GM12878 (cell line): Measurements from ENCODE around the gene ZNF532. TPM values are rescaled to one million over a fixed set of nuclear protein-coding genes. Genes with fewer than 3 reads are reported as not detected.

ENCODE experiments used
- ATAC-seq: fragments of 200-7000 bp; cut with Tn5 transposase; 3 replicates; pipeline ENCODE4 v1.9.1; 2020; ENCODE audit warnings: mild to moderate bottlenecking, moderate library complexity
- BruUV-seq: library from RNA; stranded (reverse); fragments of 400-500 nt; replicated peaks from 2 replicates; lab custom pipeline; 2021; lab: Mats Ljungman, UMichigan
- CTCF ChIA-PET: fragments of 300-600 bp; sonication (Branson Sonifier 250); formaldehyde crosslinking; extraction: SDS; loops from one replicate; lab custom pipeline; 2021; ENCODE audit warnings: inconsistent platforms; lab: Yijun Ruan, JAX
- POLR2A ChIA-PET: fragments of 350-600 bp; formaldehyde crosslinking; extraction: SDS; loops from one replicate; lab custom pipeline; 2021; ENCODE audit warnings: inconsistent platforms; lab: Charles Lee
- RAD21 ChIA-PET: fragments of 300-600 bp; sonication (Branson Sonifier 250); formaldehyde crosslinking; loops from one replicate; lab custom pipeline; 2023; ENCODE audit warnings: antibody characterized with exemption; ENCODE audit not compliant: unreplicated experiment; lab: Charles Lee
- SMC1A ChIA-PET: fragments of 300-600 bp; sonication (Branson Sonifier 250); formaldehyde crosslinking; loops from one replicate; lab custom pipeline; 2023; ENCODE audit not compliant: unreplicated experiment, uncharacterized antibody; lab: Charles Lee
- DNase-seq: peaks from one replicate; pipeline ENCODE4 v3.0.0-alpha.2; 2011; ENCODE audit warnings: low read depth, low spot score
- FAIRE-seq: peaks from 3 replicates; lab custom pipeline; 2011; peaks lifted over from hg19 to GRCh38; lab: Jason Lieb, UNC
- H2AFZ ChIP-seq: 2 replicates; pipeline ENCODE4 v1.6.0; 2011; ENCODE audit warnings: low read depth, low read length, control low read depth; ENCODE audit not compliant: control insufficient read depth
- H3K27ac ChIP-seq: 2 replicates; pipeline ENCODE4 v1.5.1; 2011; ENCODE audit warnings: control low read depth; ENCODE audit not compliant: control insufficient read depth, insufficient read depth
- H3K27me3 ChIP-seq, 2 experiments: replicated peaks in 1 of 2; 2 replicates each; pipeline versions ENCODE4 v1.6.0 to v1.6.1; 2011; ENCODE audit warnings: low read length in 1 of 2; ENCODE audit not compliant: control insufficient read depth in 2 of 2, insufficient read depth in 2 of 2
- H3K36me3 ChIP-seq, 2 experiments: 2 replicates each; pipeline ENCODE4 v1.5.1; 2011; ENCODE audit warnings: low read length in 1 of 2; ENCODE audit not compliant: control insufficient read depth in 2 of 2, insufficient read depth in 2 of 2
- H3K4me1 ChIP-seq: 2 replicates; pipeline ENCODE4 v1.6.1; 2011; ENCODE audit warnings: mild to moderate bottlenecking, low read length, moderate library complexity, mixed read lengths; ENCODE audit not compliant: control insufficient read depth, insufficient read depth
- H3K4me2 ChIP-seq: 2 replicates; pipeline ENCODE4 v1.6.0; 2011; ENCODE audit warnings: control low read depth; ENCODE audit not compliant: control insufficient read depth, insufficient read depth
- H3K4me3 ChIP-seq: fragments of 200-600 bp; sonication (generic); 2 replicates; pipeline ENCODE4 v1.5.1; 2016
- H3K79me2 ChIP-seq: 2 replicates; pipeline ENCODE4 v1.6.0; 2011; ENCODE audit warnings: low read length; ENCODE audit not compliant: control insufficient read depth, insufficient read depth
- H3K9ac ChIP-seq: 2 replicates; pipeline ENCODE4 v1.8.0; 2011; ENCODE audit warnings: low read length, control low read depth, mixed read lengths; ENCODE audit not compliant: control insufficient read depth, insufficient read depth
- H3K9me3 ChIP-seq: replicated peaks from 3 replicates; pipeline ENCODE4 v1.5.1; 2011; ENCODE audit warnings: mild to moderate bottlenecking, low read length; ENCODE audit not compliant: control insufficient read depth, insufficient read depth
- H4K20me1 ChIP-seq: 2 replicates; pipeline ENCODE4 v1.6.0; 2011; ENCODE audit not compliant: control insufficient read depth, insufficient read depth
- CBFB ChIP-seq: IDR thresholded peaks from 2 replicates; pipeline ENCODE4 v1.6.1; 2016; ENCODE audit warnings: antibody characterized with exemption, low read depth
- CBX5 ChIP-seq: sonication (generic); IDR thresholded peaks from 2 replicates; pipeline ENCODE4 v1.6.1; 2016; ENCODE audit warnings: low read depth, moderate library complexity, mild to moderate bottlenecking, inconsistent platforms
- EGR1 ChIP-seq, 2 experiments: IDR thresholded peaks; 1 replicate in 1 of 2; 2 replicates in 1 of 2; pipeline ENCODE4 v1.6.1; 2011 to 2012; ENCODE audit warnings: low read depth in 2 of 2, low read length in 2 of 2, borderline replicate concordance in 1 of 2, mild to moderate bottlenecking in 1 of 2, moderate library complexity in 1 of 2
- EP300 ChIP-seq, 2 experiments: fragments of 150-350 bp in 1 of 2; IDR thresholded peaks; 2 replicates each; pipeline ENCODE4 v1.6.1; 2011 to 2012; ENCODE audit warnings: low read depth in 2 of 2, low read length in 2 of 2, borderline replicate concordance in 1 of 2, improper control_type of control experiment in 1 of 2, inconsistent platforms in 1 of 2; ENCODE audit not compliant: control insufficient read depth in 1 of 2
- ETV6 ChIP-seq, 2 experiments: fragments of 450-650 bp in 1 of 2; IDR thresholded peaks in 1 of 2; conservative IDR thresholded peaks in 1 of 2; 2 replicates each; pipeline ENCODE4 v1.6.1; 2014; ENCODE audit warnings: antibody characterized with exemption in 1 of 2, borderline replicate concordance in 1 of 2, low read depth in 1 of 2, mild to moderate bottlenecking in 1 of 2, moderate library complexity in 1 of 2
- HCFC1 ChIP-seq: fragments of 150-350 bp; IDR thresholded peaks from 2 replicates; pipeline ENCODE4 v1.6.1; 2014; ENCODE audit warnings: low read length
- IKZF1 ChIP-seq: fragments of 450-650 bp; conservative IDR thresholded peaks from 2 replicates; pipeline ENCODE4 v1.6.1; 2017; ENCODE audit warnings: antibody characterized with exemption, mild to moderate bottlenecking
- IKZF2 ChIP-seq, 2 experiments: fragments of 450-650 bp; IDR thresholded peaks; 2 replicates each; pipeline ENCODE4 v1.6.1; 2017; ENCODE audit warnings: mild to moderate bottlenecking in 2 of 2, moderate library complexity in 2 of 2
- KDM1A ChIP-seq: fragments of 200-600 bp; sonication (generic); IDR thresholded peaks from 2 replicates; pipeline ENCODE4 v1.6.1; 2016; ENCODE audit warnings: borderline replicate concordance
- MAX ChIP-seq: IDR thresholded peaks from 2 replicates; pipeline ENCODE4 v1.6.1; 2012; ENCODE audit warnings: low read depth, low read length, improper control_type of control experiment
- MXI1 ChIP-seq: fragments of 150-350 bp; IDR thresholded peaks from 2 replicates; pipeline ENCODE4 v1.6.1; 2011; ENCODE audit warnings: low read depth, mild to moderate bottlenecking, inconsistent platforms, low read length, improper control_type of control experiment
- MYB ChIP-seq: fragments of 150-350 bp; IDR thresholded peaks from 2 replicates; pipeline ENCODE4 v1.6.1; 2014; ENCODE audit warnings: mild to moderate bottlenecking, low read depth, low read length, borderline replicate concordance
- NFIC ChIP-seq: IDR thresholded peaks from 2 replicates; pipeline ENCODE4 v1.6.1; 2012; ENCODE audit warnings: low read depth, mild to moderate bottlenecking, inconsistent platforms, low read length, moderate library complexity
- NR2F1 ChIP-seq: fragments of 450-650 bp; conservative IDR thresholded peaks from 2 replicates; pipeline ENCODE4 v1.6.1; 2017; ENCODE audit warnings: mild to moderate bottlenecking
- PAX5 ChIP-seq: IDR thresholded peaks from 2 replicates; pipeline ENCODE4 v1.6.1; 2011; ENCODE audit warnings: low read depth, low read length, borderline replicate concordance
- RELB ChIP-seq: fragments of 450-650 bp; IDR thresholded peaks from 2 replicates; pipeline ENCODE4 v1.6.1; 2017; ENCODE audit warnings: low read depth, mild to moderate bottlenecking, moderate library complexity
- SPI1 ChIP-seq: IDR thresholded peaks from 2 replicates; pipeline ENCODE4 v1.6.1; 2011; ENCODE audit warnings: low read depth, mild to moderate bottlenecking, low read length, moderate library complexity, borderline replicate concordance; ENCODE audit not compliant: insufficient read depth
- SREBF1 ChIP-seq: IDR thresholded peaks from 2 replicates; pipeline ENCODE4 v1.6.1; 2012; ENCODE audit warnings: mild to moderate bottlenecking, low read length
- TCF12 ChIP-seq: IDR thresholded peaks from 2 replicates; pipeline ENCODE4 v1.6.1; 2011; ENCODE audit warnings: low read depth, mild to moderate bottlenecking, low read length
- ZNF24 ChIP-seq: fragments of 450-650 bp; IDR thresholded peaks from 2 replicates; pipeline ENCODE4 v1.6.1; 2017; ENCODE audit warnings: antibody characterized with exemption, mild to moderate bottlenecking
- WGBS: methylation state at CpG from one replicate; pipeline ENCODE4 v1.1.6; 2016; ENCODE audit warnings: low lambda C conversion rate; ENCODE audit not compliant: insufficient replicate concordance, insufficient coverage; ENCODE audit errors: missing lambda C conversion rate; 5-methylcytosine and 5-hydroxymethylcytosine counted together
- in situ Hi-C: fragments of 300-500 bp; cut with MboI; formaldehyde crosslinking; loops from 9 replicates; pipeline ENCODE4 v1.14.3; 2018; ENCODE audit warnings: mixed read lengths
- intact Hi-C: fragments of 100-400 bp; cut with micrococcal nuclease; formaldehyde crosslinking; loops from one replicate; pipeline ENCODE4 v1.14.2; 2022; ENCODE audit not compliant: unreplicated experiment
- polyA plus RNA-seq, 11 experiments: library from polyadenylated mRNA; depleted of rRNA in 4 of 11; unstranded in 6 of 11; stranded (reverse) in 5 of 11; fragments of >200 nt; fragmentation: Nextera tagmentation in 4 of 11; fragmentation: Illumina TruSeq in 1 of 11; extraction: Ambion mirVana in 4 of 11; extraction: Trizol in 1 of 11; gene quantifications; 1 replicate in 1 of 11; 2 replicates in 10 of 11; pipeline versions ENCODE4 v1.2.1 to v1.2.3, GENCODE V29; 2011 to 2016; ENCODE audit warnings: inconsistent platforms in 2 of 11, missing spikeins in 2 of 11, low read depth in 1 of 11
- total RNA-seq, 4 experiments: library from RNA; depleted of rRNA in 3 of 4; stranded (reverse); fragments of >200 nt in 3 of 4; fragmentation: Illumina TruSeq in 1 of 4; extraction: Trizol in 1 of 4; gene quantifications; 2 replicates each; pipeline versions ENCODE4 v1.2.1 to v1.2.3, GENCODE V29; 2013 to 2021
- TF ChIP-seq, protein P1 (sequence below): fragments of 450-650 bp; IDR thresholded peaks from 2 replicates; pipeline ENCODE4 v1.6.1; 2017; ENCODE audit warnings: antibody characterized with exemption, mild to moderate bottlenecking, moderate library complexity

ZNF532 gene
- total and polyA plus RNA-seq, 10 of the 15 experiments (the other 5 are each of a cell fraction or from before 2014, with no cell fraction given), result 0.44 to 3.4 (median 1.4) TPM

- Histone ChIP-seq H3K79me2 (no peaks in the 10 kb centered on the region), H2AFZ (peak overlapping the region; percentile 37; the same call in 1 of the 2 replicates), H4K20me1 (no peaks in the 10 kb centered on the region), H3K9me3 (no peaks in the 10 kb centered on the region), H3K27ac (no peak overlapping the region), H3K4me3 (no peak overlapping the region), H3K36me3 (no peaks in the 10 kb centered on the region), H3K4me2 (peak overlapping the region; percentile 62), H3K27me3 (no peaks in the 10 kb centered on the region), H3K9ac (no peak overlapping the region), H3K4me1 (peaks cover 8% of the 10 kb centered on the region)
- CTCF ChIA-PET, result interaction anchor here (1.1 kb wide), 1 partner anchor 16 kb away, joined by 3 read pairs; no protein-coding TSS in a partner anchor
- 2% methylated on average over 10 of the region's 10 CpGs for WGBS
- no TSS peak for BruUV-seq
- SMC1A ChIA-PET, result no interaction called here
- DNase-seq (peak; percentile 51), ATAC-seq (peak; percentile 81), FAIRE-seq (peak; percentile 77)
- POLR2A ChIA-PET, result no interaction called here
- in situ Hi-C loops, result no loop called here
- RAD21 ChIA-PET, result no interaction called here
- intact Hi-C loops, result loop anchor here (10.0 kb wide), 1 partner anchor 103 kb away; no protein-coding TSS in a partner anchor
- TF ChIP-seq IKZF2 (IDR thresholded peaks at IDR 0.05) (peak; percentile 72 to 78), PAX5 (peak; percentile 62; the same call in 1 of the 2 replicates), IKZF1 (peak; percentile 81), MXI1 (no peak), MYB (no peak), SPI1 (peak; percentile 56; the same call in 1 of the 2 replicates), EP300 (IDR thresholded peaks at IDR 0.05; ENCODE audit: borderline replicate concordance in 1 of 2, control insufficient read depth in 1 of 2, low read depth in 2 of 2, low read length in 2 of 2) (0 out of 4 replicates have a peak, but pooled peaks of 1 of the 2 experiments have one; percentile 32), CBFB (peak; percentile 66), ZNF24 (no peak), NR2F1 (no peak), HCFC1 (no peak), KDM1A (no peak), NFIC (peak; percentile 58), CBX5 (no peak), RELB (0 out of 2 replicates have a peak, but pooled peaks have one; percentile 30), SREBF1 (no peak), TCF12 (peak; percentile 29; the same call in 1 of the 2 replicates), EGR1 (IDR thresholded peaks at IDR 0.05; ENCODE audit: borderline replicate concordance in 1 of 2, low read depth in 2 of 2, low read length in 2 of 2) (no peak), ETV6 (conservative IDR thresholded peaks at IDR 0.05 in 1 of 2, IDR thresholded peaks at IDR 0.05 in 1 of 2; ENCODE audit: borderline replicate concordance in 1 of 2, low read depth in 1 of 2) (no peak), MAX (no peak)
- TF ChIP-seq, protein P1, sequence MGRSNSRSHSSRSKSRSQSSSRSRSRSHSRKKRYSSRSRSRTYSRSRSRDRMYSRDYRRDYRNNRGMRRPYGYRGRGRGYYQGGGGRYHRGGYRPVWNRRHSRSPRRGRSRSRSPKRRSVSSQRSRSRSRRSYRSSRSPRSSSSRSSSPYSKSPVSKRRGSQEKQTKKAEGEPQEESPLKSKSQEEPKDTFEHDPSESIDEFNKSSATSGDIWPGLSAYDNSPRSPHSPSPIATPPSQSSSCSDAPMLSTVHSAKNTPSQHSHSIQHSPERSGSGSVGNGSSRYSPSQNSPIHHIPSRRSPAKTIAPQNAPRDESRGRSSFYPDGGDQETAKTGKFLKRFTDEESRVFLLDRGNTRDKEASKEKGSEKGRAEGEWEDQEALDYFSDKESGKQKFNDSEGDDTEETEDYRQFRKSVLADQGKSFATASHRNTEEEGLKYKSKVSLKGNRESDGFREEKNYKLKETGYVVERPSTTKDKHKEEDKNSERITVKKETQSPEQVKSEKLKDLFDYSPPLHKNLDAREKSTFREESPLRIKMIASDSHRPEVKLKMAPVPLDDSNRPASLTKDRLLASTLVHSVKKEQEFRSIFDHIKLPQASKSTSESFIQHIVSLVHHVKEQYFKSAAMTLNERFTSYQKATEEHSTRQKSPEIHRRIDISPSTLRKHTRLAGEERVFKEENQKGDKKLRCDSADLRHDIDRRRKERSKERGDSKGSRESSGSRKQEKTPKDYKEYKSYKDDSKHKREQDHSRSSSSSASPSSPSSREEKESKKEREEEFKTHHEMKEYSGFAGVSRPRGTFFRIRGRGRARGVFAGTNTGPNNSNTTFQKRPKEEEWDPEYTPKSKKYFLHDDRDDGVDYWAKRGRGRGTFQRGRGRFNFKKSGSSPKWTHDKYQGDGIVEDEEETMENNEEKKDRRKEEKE, result no peak
Measured at GRCh38 chr18:58887613-58887963, 22.9 kb downstream of the ZNF532 start.
